H1 (cell line): ENCODE measurements around the gene NAXD. TPM values are rescaled to one million over a fixed set of nuclear protein-coding genes. Genes with fewer than 3 reads are reported as not detected.

Experiments used
- CBX5 ChIP-seq: fragments of 300-800, 300-1000 bp; sonication (generic); IDR thresholded peaks from 2 replicates; pipeline ENCODE4 v1.7.1; 2016; ENCODE audit warnings: antibody characterized with exemption, low read length, low read depth
- FOSL1 ChIP-seq: IDR thresholded peaks from 2 replicates; pipeline ENCODE4 v1.6.1; 2011; ENCODE audit warnings: mild to moderate bottlenecking, low read depth, low read length, moderate library complexity; ENCODE audit not compliant: insufficient read depth
- GABPA ChIP-seq: IDR thresholded peaks from 2 replicates; pipeline ENCODE4 v1.6.1; 2011; ENCODE audit warnings: mild to moderate bottlenecking, low read length, moderate library complexity, borderline replicate concordance; ENCODE audit not compliant: insufficient read depth
- SIX5 ChIP-seq: IDR thresholded peaks from 2 replicates; pipeline ENCODE4 v1.6.1; 2011; ENCODE audit warnings: mild to moderate bottlenecking, low read depth, low read length
- USF2 ChIP-seq: IDR thresholded peaks from 2 replicates; pipeline ENCODE4 v1.6.1; 2011; ENCODE audit warnings: low read length, improper control_type of control experiment
- polyA plus RNA-seq, 7 experiments: library from polyadenylated mRNA; depleted of rRNA in 3 of 7; stranded (reverse) in 5 of 7; unstranded in 2 of 7; fragments of >200 nt in 5 of 7; fragments of 200-250 nt in 2 of 7; gene quantifications; 1 replicate in 5 of 7; 2 replicates in 1 of 7; 4 replicates in 1 of 7; pipeline versions ENCODE4 v1.2.1 to v1.2.3, GENCODE V29; 2011 to 2013; ENCODE audit warnings: missing spikeins in 2 of 7, mixed read lengths in 2 of 7
- total RNA-seq: library from RNA; stranded (reverse); fragmentation: NEBNext Ultra II Directional; extraction: Animal tissue kit (Norgen Biotek cat#: 25700); gene quantifications from 2 replicates; pipeline ENCODE4 v1.2.1, GENCODE V29; 2021

The NAXD gene
- total and polyA plus RNA-seq, 2 of the 8 experiments (the other 6 are each of a cell fraction or from before 2014, with no cell fraction given) = 25.4 to 35.5 TPM

DNA sequence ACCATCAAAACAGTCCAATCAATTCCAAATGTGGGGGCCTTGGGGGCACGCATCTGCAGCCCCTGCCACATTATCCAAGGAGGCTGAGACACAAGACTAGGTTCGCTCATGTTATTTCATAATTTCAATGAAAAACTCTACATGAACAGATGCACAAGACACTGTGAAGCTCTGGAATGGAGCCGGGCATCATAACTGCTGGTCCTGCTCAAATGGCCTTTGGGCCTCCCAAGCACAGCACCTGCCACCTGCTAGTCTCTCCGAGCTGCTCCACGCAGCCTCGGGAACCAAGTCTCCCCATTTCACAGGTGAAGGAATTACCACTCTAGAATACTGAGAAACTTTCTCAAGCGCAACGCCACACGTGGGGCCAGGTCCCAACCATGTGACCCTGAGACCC, 73.7 kb downstream of the NAXD start (continued):
- TF ChIP-seq USF2 (no peak), SIX5 (no peak), GABPA (no peak), FOSL1 (no peak), CBX5 (no peak)
- TF ChIP-seq, all 59 proteins: peak for 0

Other genes with a start within 250 kb of the NAXD start
- 24.7 and 27.9 TPM in 2 replicates for gene RAB20, start 53.8 kb upstream of the NAXD start, total RNA-seq
- 14.8 and 21.5 TPM in 2 replicates for gene RAB20, start 53.8 kb upstream of the NAXD start, polyA plus RNA-seq (2011; rRNA removed)
- gene CARS2, start 90.6 kb downstream of the NAXD start, total RNA-seq = 44.5 and 55.9 TPM in 2 replicates
- gene CARS2, start 90.6 kb downstream of the NAXD start, polyA plus RNA-seq (2011; rRNA removed) = 47.7 and 87.9 TPM in 2 replicates
- 26.6 and 28.6 TPM in 2 replicates for gene ING1, start 98.2 kb downstream of the NAXD start, total RNA-seq
- 22.3 and 30.3 TPM in 2 replicates for gene ING1, start 98.2 kb downstream of the NAXD start, polyA plus RNA-seq (2011; rRNA removed)